ENCODE data around the gene MELTF.
A peak's percentile ranks its signal among the peaks of the same experiment; 100 is the strongest.

MELTF gene

DNA sequence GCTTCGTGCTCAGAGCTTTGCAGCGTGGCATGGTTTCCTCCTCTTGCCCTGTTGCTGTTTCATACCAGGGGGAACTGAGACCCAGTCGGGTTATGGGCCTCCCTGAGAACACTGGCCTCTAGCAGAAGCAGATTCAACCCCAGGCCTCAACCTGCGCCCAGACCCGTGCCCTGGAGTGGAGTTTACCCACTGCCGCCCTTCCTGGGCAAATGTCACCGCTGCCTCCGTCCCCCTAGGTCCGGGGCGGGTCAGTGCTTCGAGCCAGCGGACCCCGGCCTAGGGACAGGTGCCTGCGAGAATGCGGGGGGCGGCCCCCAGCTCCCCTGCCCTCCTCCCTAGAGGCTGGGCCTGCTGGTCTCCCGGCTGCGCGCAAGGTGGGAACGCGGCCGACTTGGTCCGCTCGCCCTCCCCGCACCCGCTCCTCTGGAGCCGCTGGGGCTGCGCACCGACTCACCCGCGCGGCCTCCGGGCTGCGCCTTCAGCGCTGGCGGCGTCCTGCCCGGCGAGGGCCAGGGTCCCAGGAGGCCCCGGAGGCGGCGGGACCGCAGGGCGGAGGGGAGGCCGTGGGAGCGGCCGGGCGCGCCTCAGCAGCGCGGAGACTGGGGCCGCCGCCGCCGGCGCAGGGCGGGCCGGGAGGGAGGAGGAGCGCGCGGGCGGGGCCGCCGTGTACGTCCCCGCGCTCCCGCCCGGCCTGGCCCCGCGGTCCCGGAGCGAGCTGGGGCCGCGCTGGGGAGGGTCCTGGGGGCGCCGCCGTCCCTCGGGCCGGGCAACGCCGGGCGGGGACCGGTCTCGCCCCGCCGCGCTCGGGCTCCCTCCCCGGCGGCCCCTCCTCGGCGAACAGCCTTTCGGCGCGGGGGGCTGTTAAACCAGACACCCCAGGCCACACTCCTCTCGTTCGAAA lies 61.1 kb downstream of the MELTF start, which contains the start of gene PIGZ:
TSS of gene PIGZ (minus strand) at position 601 of the 901 bp plus-strand sequence. CDS start 16,802 bp downstream, outside the sequence.
- peak; percentile 20 for DNase-seq (ENCODE audit: low read depth)

DNA sequence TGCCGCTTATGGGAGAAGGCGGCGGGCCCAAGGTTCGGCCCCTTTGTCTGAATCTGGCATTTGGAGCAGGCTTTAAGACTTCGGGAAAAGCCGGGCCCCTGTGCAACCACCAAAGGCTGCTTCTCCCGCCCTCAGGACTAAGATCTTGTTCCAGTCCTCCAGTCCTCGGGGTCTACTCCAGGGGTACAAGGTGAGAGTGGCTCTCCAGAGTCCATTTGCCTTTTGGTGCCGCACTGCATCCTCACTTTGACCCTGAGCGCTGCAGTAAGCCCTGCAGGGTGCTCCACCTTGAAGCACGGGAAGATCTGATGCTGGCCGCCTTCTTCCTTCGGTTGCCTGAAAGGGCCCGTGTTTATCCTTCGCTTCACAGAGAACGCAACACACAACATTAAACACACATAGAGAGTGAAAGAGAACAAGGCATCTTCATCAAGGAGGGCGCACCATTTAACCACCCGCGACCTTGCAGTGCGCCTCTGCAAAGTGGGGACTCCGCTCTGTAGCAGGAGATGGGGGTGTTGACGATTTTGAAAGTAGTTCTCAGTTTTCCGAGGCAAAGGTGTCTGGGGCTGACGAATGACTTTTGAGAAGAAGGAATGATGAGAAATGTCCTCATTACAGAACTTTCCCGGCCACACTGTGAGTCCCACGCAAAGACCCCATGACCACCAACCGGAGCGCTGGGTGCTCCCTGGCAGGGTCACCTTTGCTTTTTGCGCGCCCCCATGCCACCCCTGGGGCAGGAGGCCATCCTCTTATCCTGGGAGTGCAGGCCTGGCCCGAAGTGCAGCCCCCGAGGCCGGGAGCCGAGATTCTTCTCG lies 62.0 kb downstream of the MELTF start:
- no peak for DNase-seq (ENCODE audit: low read depth)

DNA sequence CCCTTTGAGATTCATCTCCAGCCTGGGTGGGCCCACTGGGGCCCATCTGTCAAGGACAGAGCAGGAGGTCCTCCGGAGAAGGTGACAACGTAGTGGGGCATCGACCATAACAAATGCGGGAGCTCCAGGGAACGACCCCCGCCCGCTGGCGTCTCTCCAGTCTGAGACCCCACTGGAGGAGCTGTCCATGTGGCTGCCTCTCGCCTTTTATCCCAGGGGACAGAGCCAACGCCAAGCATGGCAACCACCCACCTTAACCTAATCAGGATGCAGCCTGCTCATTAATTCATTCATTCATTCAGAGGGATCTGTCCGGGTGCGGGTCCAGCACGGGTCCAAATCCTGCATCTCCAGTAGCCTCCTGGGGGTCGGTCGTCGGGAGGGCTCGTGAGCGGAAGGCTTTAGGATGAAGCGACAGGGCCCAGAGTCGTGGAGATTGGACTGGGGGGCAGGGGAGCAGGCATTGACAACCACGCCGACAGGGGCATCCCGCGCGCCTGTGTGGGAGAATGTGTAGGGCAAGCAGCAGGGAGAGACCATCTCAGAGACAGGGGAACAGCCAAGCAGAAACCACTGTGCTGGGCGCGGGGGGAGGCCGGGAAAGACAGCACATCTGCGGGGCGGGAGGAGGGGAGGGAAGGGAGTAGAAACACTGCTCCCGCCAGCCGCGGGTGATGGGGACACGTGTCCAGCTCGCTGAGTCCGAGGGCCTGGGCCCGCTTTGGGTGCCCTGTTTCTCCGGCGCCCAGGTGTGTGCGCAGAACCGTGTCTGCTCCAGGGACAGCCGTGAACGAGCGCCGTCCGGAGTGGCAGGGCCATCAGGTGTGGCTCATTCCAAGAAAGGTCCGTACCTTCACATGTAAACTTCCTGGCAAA lies 62.9 kb downstream of the MELTF start:
- no peak for DNase-seq (ENCODE audit: low read depth)

DNA sequence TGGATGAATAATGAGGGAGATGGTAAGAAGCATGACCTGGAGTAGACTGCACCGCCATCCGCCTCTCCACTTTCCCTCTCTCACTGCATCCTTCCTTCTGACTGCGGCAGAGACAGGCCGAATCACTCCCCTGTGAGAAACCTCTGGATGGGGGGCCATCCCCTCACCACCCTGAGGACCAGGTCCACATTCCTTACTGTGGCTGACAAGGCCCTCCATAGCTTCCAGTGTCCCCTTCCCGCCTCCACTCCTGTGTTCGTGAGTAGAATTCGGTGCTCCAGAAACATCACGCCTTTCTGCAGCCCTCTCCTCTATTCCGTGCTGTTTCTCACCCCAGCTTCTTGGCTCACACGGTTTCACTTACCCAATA lies 63.8 kb downstream of the MELTF start:
- DNase-seq (ENCODE audit: low read depth), result no peak

DNA sequence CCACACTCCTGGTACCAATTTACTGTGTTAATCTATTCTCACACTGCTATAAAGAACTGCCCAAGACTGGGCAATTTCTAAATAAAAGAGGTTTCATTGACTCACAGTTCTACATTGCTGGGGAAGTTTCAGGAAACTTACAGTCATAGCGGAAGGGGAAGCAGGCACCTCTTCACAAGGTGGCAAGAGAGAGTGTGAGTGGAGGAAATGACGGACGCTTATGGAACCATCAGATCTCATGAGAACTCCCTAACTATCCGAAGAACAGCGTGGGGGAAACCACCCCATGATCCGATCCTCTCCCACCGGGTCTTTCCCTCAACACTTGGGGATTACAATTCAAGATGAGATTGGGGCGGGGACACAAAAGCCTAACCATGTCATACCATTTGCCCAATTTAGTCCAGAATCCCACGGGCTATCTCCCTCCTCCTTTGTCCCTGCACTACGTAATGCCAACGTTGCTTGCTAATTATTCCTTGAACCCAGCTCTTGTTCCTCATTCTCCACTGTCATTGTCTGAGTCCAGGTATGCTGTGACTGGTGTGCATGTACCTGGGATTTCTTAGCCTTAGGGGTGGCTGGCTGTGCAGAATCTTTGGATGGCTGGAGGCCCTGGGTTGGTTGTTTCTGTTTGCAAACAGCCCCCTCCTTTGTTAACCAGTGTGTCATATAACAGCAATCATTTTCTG lies 64.4 kb downstream of the MELTF start:
- no peak for DNase-seq (ENCODE audit: low read depth)

DNA sequence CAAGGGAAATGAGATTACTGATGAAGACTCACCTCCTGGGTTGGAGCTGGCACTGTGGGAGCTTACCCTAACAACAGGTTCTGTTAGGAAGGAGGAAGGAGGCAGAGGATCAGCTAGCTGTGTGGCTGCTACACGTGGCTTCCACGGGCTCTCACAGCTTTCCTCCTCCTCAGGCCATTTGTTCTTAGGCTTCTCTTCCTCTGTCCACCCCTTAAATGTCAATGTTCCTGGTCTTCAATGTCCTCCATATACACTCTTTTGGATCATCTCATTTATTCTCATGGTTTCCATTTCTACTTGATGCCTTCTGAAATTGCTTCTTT lies 66.0 kb downstream of the MELTF start:
- no peak for DNase-seq (ENCODE audit: low read depth)

DNA sequence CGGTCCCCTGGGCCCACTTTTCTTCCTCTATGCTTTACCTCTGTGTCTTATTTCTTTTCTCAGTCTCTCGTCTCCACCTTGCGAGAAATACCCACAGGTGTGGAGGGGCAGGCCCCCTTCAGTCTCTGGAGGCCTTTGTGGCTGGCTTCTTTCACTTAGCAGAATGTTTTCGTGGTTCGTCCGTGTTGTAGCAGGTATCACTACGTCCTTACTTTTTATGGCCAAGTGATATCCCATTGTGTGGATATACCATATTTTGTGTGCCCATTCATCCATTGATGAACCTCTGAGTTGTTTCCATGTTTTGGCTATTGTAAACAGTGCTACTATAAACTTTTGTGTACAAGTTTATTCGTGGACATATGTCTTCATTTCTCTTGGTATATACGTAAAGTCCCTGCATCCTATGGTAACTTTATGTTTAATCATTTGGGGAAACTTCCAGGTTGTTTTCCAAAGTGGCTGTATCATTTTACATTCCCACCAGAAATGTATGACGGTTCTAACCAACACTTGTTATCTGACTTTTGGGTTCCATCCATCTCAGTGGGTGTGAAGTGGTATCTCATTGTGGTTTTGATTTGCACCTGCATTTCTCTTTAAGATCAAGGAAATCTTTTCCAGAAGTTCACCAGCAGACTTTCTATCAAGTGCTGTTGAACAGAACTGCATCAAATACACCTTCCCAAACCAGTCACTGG lies 66.5 kb downstream of the MELTF start:
- no peak for DNase-seq (ENCODE audit: low read depth)

DNA sequence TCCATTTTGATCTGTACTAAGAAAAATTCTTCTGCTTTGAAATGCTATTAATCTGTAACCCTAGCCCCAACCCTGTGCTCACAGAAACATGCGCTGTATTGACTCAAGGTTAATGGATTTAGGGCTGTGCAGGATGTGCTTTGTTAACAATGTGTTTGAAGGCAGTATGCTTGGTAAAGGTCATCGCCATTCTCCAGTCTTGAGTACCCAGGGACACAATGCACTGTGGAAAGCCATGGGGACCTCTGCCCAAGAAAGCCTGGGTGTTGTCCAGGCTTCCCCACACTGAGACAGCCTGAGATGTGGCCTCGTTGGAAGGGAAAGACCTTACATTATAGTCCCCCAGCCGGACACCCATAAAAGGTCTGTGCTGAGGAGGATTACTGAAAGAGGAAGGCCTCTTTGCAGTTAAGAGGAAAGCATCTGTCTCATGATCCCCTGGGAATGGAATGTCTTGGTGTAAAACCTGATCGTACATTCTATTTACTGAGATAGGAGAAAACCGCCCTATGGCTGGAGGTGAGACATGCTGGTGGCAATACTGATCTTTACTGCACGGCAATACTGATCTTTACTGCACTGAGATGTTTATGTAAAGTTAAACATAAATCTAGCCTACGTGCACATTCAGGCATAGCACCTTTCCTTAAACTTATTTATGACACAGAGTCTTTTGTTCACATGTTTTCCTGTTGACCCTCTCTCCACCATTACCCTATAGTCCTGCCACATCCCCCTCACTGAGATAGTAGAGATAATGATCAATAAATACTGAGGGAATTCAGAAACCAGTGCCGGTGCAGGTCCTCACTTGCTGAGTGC lies 67.3 kb downstream of the MELTF start:
- no peak for DNase-seq (ENCODE audit: low read depth)

DNA sequence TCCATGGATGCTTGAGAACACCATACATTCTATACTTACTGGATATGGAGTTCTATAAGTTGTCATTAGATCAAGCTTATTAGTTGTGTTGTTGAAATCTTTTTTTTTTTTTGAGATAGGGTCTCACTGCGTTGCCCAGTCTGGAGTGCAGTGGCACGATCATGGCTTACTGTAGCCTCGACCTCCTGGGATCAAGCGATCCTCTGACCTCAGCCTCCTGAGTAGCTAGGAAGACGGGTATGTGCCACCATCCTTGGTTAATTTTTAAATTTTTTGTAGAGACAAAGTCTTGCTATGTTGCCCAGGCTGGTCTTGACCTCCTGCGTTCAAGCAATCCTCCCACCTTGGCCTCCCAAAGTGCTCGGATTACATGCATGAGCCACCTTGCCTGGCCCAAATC lies 74.8 kb downstream of the MELTF start:
- DNase-seq (ENCODE audit: low read depth), result no peak
